HepG2 (cell line): ENCODE results near the gene SEMA3G. TPM values are rescaled to one million over a fixed set of nuclear protein-coding genes. Genes with fewer than 3 reads are reported as not detected.
A peak's percentile ranks its signal among the peaks of the same experiment; 100 is the strongest.

Experiments used
- ETV5 ChIP-seq: IDR thresholded peaks from 2 replicates; pipeline ENCODE4 v1.6.1; 2018; ENCODE audit warnings: missing biosample characterization, missing genetic modification reagents, inconsistent platforms, borderline replicate concordance
- GATAD1 ChIP-seq: IDR thresholded peaks from 2 replicates; pipeline ENCODE4 v1.6.1; 2016; ENCODE audit warnings: missing genetic modification reagents, missing compliant biosample characterization
- MED8 ChIP-seq: sonication (generic); formaldehyde crosslinking; IDR thresholded peaks from 2 replicates; pipeline ENCODE4 v1.8.1; 2023; ENCODE audit warnings: mild to moderate bottlenecking, missing genetic modification reagents; ENCODE audit not compliant: insufficient replicate concordance
- SRSF4 ChIP-seq: fragments of 200-400 bp; formaldehyde crosslinking; IDR thresholded peaks from one replicate; pipeline ENCODE4 v1.6.1; 2018; ENCODE audit warnings: mild to moderate bottlenecking, low read depth, low read length, moderate library complexity; ENCODE audit not compliant: poor library complexity, severe bottlenecking
- ZNF234 ChIP-seq: sonication (generic); formaldehyde crosslinking; conservative IDR thresholded peaks from 2 replicates; pipeline ENCODE4 v1.5.1; 2020; ENCODE audit warnings: mild to moderate bottlenecking, missing genetic modification reagents
- ZNF263 ChIP-seq: sonication (generic); formaldehyde crosslinking; IDR thresholded peaks from 2 replicates; pipeline ENCODE4 v1.4.0; 2020; ENCODE audit warnings: missing genetic modification reagents
- ZNF3 ChIP-seq: IDR thresholded peaks from 2 replicates; pipeline ENCODE4 v1.7.0; 2017; ENCODE audit warnings: inconsistent platforms
- ZNF367 ChIP-seq: sonication (generic); formaldehyde crosslinking; IDR thresholded peaks from 2 replicates; pipeline ENCODE4 v1.4.0; 2020; ENCODE audit warnings: missing genetic modification reagents, borderline replicate concordance
- ZNF570 ChIP-seq: sonication (generic); formaldehyde crosslinking; IDR thresholded peaks from 2 replicates; pipeline ENCODE4 v1.4.0; 2020; ENCODE audit warnings: mild to moderate bottlenecking, missing genetic modification reagents, borderline replicate concordance
- ZNF589 ChIP-seq: sonication (generic); formaldehyde crosslinking; conservative IDR thresholded peaks from 2 replicates; pipeline ENCODE4 v1.8.0; 2022; ENCODE audit warnings: mild to moderate bottlenecking, moderate library complexity, missing genetic modification reagents
- ZNF768 ChIP-seq: sonication (generic); formaldehyde crosslinking; IDR thresholded peaks from 2 replicates; pipeline ENCODE4 v1.4.0; 2020; ENCODE audit warnings: missing genetic modification reagents
- polyA plus RNA-seq, 8 experiments: library from polyadenylated mRNA; depleted of rRNA in 3 of 8; stranded (reverse) in 7 of 8; unstranded in 1 of 8; fragments of >200 nt; fragmentation: Illumina TruSeq in 4 of 8; extraction: Trizol in 4 of 8; gene quantifications; 2 replicates each; pipeline versions ENCODE4 v1.2.1 to v1.2.3, GENCODE V29; 2011 to 2016; ENCODE audit warnings: low read depth in 4 of 8, missing spikeins in 1 of 8, mixed read lengths in 1 of 8; ENCODE audit not compliant: insufficient read depth in 1 of 8
- total RNA-seq, 5 experiments: library from RNA; depleted of rRNA; stranded (reverse); fragments of >200 nt; fragmentation: Illumina TruSeq; extraction: Trizol; gene quantifications; 2 replicates each; pipeline ENCODE4 v1.2.3, GENCODE V29; 2016; ENCODE audit warnings: low read depth in 1 of 5
- TF ChIP-seq, protein P1 (sequence below): sonication (generic); formaldehyde crosslinking; IDR thresholded peaks from 2 replicates; pipeline ENCODE4 v1.8.1; 2023; ENCODE audit warnings: mild to moderate bottlenecking, missing genetic modification reagents, borderline replicate concordance
- TF ChIP-seq, protein P2 (sequence below): sonication (generic); formaldehyde crosslinking; IDR thresholded peaks from 2 replicates; pipeline ENCODE4 v1.4.0; 2020; ENCODE audit warnings: low read depth, mild to moderate bottlenecking, missing genetic modification reagents
- TF ChIP-seq, protein P3 (sequence below): IDR thresholded peaks from 2 replicates; pipeline ENCODE4 v1.6.1; 2016; ENCODE audit warnings: low read depth, missing genetic modification reagents, missing compliant biosample characterization
- TF ChIP-seq, protein P4 (sequence below): sonication (generic); formaldehyde crosslinking; IDR thresholded peaks from 2 replicates; pipeline ENCODE4 v1.8.0; 2022; ENCODE audit warnings: mild to moderate bottlenecking, missing genetic modification reagents, moderate library complexity
- TF ChIP-seq, protein P5 (sequence below): sonication (generic); formaldehyde crosslinking; IDR thresholded peaks from 2 replicates; pipeline ENCODE4 v1.8.0; 2022; ENCODE audit warnings: mild to moderate bottlenecking, missing genetic modification reagents; ENCODE audit not compliant: insufficient replicate concordance
- TF ChIP-seq, protein P6 (sequence below): sonication (generic); formaldehyde crosslinking; conservative IDR thresholded peaks from 2 replicates; pipeline ENCODE4 v1.4.0; 2020; ENCODE audit warnings: missing genetic modification reagents

Gene SEMA3G
- total and polyA plus RNA-seq, 2 of the 13 experiments (the other 11 are each of a cell fraction or from before 2014, with no cell fraction given): 6.1 to 8.3 TPM

DNA sequence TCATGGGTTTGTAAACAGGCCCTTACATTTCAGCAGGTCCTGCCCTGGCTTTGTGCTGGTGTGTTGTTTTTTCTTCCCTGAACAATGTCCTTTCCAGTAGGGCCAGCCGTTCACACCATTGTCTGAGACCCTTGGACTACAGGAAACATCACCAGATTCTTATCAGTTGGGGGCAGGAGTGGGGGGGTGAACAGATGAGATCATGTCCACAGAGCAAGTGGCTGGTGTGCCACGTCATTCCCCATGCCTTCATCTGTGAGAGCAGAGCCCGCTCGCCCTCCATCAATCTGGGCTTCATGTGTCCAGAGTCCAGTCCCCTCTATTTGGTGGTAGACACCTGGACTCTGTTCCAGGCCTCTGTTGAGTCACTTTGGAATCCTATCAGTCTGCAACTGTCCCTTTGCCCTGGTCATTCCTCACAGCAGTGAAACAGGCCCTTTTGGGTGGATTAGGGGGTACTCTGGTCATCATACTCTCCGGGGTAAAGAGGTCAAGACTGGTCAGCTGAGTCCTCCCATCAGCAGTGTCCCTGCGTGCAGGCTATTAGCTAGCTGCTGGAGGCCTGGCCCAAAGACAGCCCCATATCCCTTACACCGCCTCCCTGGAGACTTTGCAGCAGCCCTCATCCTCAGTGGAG, 15.0 kb downstream of the SEMA3G start (continued):
- TF ChIP-seq, protein P1, sequence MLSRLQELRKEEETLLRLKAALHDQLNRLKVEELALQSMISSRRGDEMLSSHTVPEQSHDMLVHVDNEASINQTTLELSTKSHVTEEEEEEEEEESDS: no peak
- peak; percentile 91 for TF ChIP-seq ETV5 (CRISPR knock-in tag)
- TF ChIP-seq ZNF263: peak; percentile 81
- TF ChIP-seq, protein P2, sequence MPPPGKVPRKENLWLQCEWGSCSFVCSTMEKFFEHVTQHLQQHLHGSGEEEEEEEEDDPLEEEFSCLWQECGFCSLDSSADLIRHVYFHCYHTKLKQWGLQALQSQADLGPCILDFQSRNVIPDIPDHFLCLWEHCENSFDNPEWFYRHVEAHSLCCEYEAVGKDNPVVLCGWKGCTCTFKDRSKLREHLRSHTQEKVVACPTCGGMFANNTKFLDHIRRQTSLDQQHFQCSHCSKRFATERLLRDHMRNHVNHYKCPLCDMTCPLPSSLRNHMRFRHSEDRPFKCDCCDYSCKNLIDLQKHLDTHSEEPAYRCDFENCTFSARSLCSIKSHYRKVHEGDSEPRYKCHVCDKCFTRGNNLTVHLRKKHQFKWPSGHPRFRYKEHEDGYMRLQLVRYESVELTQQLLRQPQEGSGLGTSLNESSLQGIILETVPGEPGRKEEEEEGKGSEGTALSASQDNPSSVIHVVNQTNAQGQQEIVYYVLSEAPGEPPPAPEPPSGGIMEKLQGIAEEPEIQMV (CRISPR knock-in tag): peak; percentile 67; the same call in 1 of the 2 replicates
- TF ChIP-seq, protein P3, sequence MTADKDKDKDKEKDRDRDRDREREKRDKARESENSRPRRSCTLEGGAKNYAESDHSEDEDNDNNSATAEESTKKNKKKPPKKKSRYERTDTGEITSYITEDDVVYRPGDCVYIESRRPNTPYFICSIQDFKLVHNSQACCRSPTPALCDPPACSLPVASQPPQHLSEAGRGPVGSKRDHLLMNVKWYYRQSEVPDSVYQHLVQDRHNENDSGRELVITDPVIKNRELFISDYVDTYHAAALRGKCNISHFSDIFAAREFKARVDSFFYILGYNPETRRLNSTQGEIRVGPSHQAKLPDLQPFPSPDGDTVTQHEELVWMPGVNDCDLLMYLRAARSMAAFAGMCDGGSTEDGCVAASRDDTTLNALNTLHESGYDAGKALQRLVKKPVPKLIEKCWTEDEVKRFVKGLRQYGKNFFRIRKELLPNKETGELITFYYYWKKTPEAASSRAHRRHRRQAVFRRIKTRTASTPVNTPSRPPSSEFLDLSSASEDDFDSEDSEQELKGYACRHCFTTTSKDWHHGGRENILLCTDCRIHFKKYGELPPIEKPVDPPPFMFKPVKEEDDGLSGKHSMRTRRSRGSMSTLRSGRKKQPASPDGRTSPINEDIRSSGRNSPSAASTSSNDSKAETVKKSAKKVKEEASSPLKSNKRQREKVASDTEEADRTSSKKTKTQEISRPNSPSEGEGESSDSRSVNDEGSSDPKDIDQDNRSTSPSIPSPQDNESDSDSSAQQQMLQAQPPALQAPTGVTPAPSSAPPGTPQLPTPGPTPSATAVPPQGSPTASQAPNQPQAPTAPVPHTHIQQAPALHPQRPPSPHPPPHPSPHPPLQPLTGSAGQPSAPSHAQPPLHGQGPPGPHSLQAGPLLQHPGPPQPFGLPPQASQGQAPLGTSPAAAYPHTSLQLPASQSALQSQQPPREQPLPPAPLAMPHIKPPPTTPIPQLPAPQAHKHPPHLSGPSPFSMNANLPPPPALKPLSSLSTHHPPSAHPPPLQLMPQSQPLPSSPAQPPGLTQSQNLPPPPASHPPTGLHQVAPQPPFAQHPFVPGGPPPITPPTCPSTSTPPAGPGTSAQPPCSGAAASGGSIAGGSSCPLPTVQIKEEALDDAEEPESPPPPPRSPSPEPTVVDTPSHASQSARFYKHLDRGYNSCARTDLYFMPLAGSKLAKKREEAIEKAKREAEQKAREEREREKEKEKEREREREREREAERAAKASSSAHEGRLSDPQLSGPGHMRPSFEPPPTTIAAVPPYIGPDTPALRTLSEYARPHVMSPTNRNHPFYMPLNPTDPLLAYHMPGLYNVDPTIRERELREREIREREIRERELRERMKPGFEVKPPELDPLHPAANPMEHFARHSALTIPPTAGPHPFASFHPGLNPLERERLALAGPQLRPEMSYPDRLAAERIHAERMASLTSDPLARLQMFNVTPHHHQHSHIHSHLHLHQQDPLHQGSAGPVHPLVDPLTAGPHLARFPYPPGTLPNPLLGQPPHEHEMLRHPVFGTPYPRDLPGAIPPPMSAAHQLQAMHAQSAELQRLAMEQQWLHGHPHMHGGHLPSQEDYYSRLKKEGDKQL (CRISPR knock-in tag): no peak
- no peak for TF ChIP-seq ZNF367
- TF ChIP-seq, protein P4, sequence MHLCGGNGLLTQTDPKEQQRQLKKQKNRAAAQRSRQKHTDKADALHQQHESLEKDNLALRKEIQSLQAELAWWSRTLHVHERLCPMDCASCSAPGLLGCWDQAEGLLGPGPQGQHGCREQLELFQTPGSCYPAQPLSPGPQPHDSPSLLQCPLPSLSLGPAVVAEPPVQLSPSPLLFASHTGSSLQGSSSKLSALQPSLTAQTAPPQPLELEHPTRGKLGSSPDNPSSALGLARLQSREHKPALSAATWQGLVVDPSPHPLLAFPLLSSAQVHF (CRISPR knock-in tag): no peak
- TF ChIP-seq ZNF570 (CRISPR knock-in tag): no peak
- TF ChIP-seq GATAD1 (CRISPR knock-in tag): peak; percentile 53; the same call in 1 of the 2 replicates
- TF ChIP-seq ZNF768 (CRISPR knock-in tag): no peak
- TF ChIP-seq ZNF589 (CRISPR knock-in tag): no peak
- TF ChIP-seq, protein P5, sequence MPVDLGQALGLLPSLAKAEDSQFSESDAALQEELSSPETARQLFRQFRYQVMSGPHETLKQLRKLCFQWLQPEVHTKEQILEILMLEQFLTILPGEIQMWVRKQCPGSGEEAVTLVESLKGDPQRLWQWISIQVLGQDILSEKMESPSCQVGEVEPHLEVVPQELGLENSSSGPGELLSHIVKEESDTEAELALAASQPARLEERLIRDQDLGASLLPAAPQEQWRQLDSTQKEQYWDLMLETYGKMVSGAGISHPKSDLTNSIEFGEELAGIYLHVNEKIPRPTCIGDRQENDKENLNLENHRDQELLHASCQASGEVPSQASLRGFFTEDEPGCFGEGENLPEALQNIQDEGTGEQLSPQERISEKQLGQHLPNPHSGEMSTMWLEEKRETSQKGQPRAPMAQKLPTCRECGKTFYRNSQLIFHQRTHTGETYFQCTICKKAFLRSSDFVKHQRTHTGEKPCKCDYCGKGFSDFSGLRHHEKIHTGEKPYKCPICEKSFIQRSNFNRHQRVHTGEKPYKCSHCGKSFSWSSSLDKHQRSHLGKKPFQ (CRISPR knock-in tag): peak; percentile 100
- no peak for TF ChIP-seq ZNF3 (CRISPR knock-in tag)
- TF ChIP-seq MED8: no peak
- TF ChIP-seq SRSF4: no peak
- no peak for TF ChIP-seq ZNF234 (CRISPR knock-in tag)
- TF ChIP-seq, protein P6, sequence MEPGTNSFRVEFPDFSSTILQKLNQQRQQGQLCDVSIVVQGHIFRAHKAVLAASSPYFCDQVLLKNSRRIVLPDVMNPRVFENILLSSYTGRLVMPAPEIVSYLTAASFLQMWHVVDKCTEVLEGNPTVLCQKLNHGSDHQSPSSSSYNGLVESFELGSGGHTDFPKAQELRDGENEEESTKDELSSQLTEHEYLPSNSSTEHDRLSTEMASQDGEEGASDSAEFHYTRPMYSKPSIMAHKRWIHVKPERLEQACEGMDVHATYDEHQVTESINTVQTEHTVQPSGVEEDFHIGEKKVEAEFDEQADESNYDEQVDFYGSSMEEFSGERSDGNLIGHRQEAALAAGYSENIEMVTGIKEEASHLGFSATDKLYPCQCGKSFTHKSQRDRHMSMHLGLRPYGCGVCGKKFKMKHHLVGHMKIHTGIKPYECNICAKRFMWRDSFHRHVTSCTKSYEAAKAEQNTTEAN (CRISPR knock-in tag): peak; percentile 72
